ENCODE measurements around the gene MRPL36.

The MRPL36 gene

GRCh38 chr5:1834022-1834551, 34.5 kb upstream of the MRPL36 start:
- TF ChIP-seq Cebpa-rat (IDR thresholded peaks at IDR 0.05), result no peak
- no peak overlapping the region for H3K27ac ChIP-seq
- peaks cover 0 to 51% (median 30%) of the 10 kb centered on the region in 11 experiments; a peak in 15 of 22 replicates for H3K27me3 ChIP-seq
- H3K36me3 ChIP-seq, result no peaks in the 10 kb centered on the region; a peak in 1 of 22 replicates
- no peak overlapping the region for H3K4me2 ChIP-seq
- H4K20me1 ChIP-seq, result peaks cover 0 to 25% (median 0%) of the 10 kb centered on the region in 11 experiments; a peak in 4 of 22 replicates
- no peaks in the 10 kb centered on the region for H3K9me3 ChIP-seq (replicated peaks in 1 of 11)
- peaks cover 4 to 43% (median 36%) of the 10 kb centered on the region in 10 experiments; a peak in 17 of 20 replicates for H3K4me1 ChIP-seq
- H3K4me3 ChIP-seq, result no peak overlapping the region
- no peak overlapping the region for H3K9ac ChIP-seq

GRCh38 chr5:1833264-1834021, 33.8 kb upstream of the MRPL36 start:
- no peak for TF ChIP-seq Cebpa-rat (IDR thresholded peaks at IDR 0.05)
- Histone ChIP-seq H3K4me1 (peaks cover 4 to 43% (median 36%) of the 10 kb centered on the region in 10 experiments; a peak in 17 of 20 replicates), H3K9ac (no peak overlapping the region), H4K20me1 (peaks cover 0 to 27% (median 0%) of the 10 kb centered on the region in 11 experiments; a peak in 4 of 22 replicates), H3K4me3 (no peak overlapping the region), H3K27me3 (peaks cover 0 to 51% (median 30%) of the 10 kb centered on the region in 11 experiments; a peak in 15 of 22 replicates), H3K36me3 (no peaks in the 10 kb centered on the region; a peak in 1 of 22 replicates), H3K27ac (no peak overlapping the region), H3K4me2 (peak overlapping the region in 1 of 11 experiments; percentile 80; a peak in 1 of 22 replicates), H3K9me3 (replicated peaks in 1 of 11) (no peaks in the 10 kb centered on the region)

- peaks cover 0 to 35% (median 0%) of the 10 kb centered on the region in 11 experiments; a peak in 4 of 22 replicates for H4K20me1 ChIP-seq
- H3K9ac ChIP-seq, result no peak overlapping the region
- H3K27me3 ChIP-seq, result peaks cover 0 to 48% (median 29%) of the 10 kb centered on the region in 11 experiments; a peak in 15 of 22 replicates
- H3K36me3 ChIP-seq, result peaks cover 0 to 2% (median 0%) of the 10 kb centered on the region in 11 experiments; a peak in 2 of 22 replicates
- no peak overlapping the region for H3K27ac ChIP-seq
- peaks cover 4 to 43% (median 35%) of the 10 kb centered on the region in 10 experiments; a peak in 17 of 20 replicates for H3K4me1 ChIP-seq
- peak overlapping the region in 8 of 11 experiments; percentile 57 to 89 (median 78); a peak in 15 of 22 replicates for H3K4me2 ChIP-seq
- H3K4me3 ChIP-seq, result no peak overlapping the region
- no peak for TF ChIP-seq Cebpa-rat (IDR thresholded peaks at IDR 0.05)
- no peaks in the 10 kb centered on the region for H3K9me3 ChIP-seq (replicated peaks in 1 of 11)
These were observed 33.0 kb upstream of the MRPL36 start for GRCh38 chr5:1832511-1833250.

- Histone ChIP-seq H3K27me3 (peaks cover 0 to 39% (median 21%) of the 10 kb centered on the region in 11 experiments; a peak in 15 of 22 replicates), H3K4me1 (peaks cover 4 to 38% (median 28%) of the 10 kb centered on the region in 10 experiments; a peak in 17 of 20 replicates), H3K9me3 (replicated peaks in 1 of 11) (no peaks in the 10 kb centered on the region), H3K27ac (no peak overlapping the region), H3K9ac (peak overlapping the region in 2 of 11 experiments; percentile 5 to 46; a peak in 1 of 22 replicates), H3K36me3 (peaks cover 0 to 7% (median under 1%) of the 10 kb centered on the region in 11 experiments; a peak in 2 of 22 replicates), H3K4me3 (no peak overlapping the region), H4K20me1 (peaks cover 0 to 41% (median 0%) of the 10 kb centered on the region in 11 experiments; a peak in 4 of 22 replicates), H3K4me2 (peak overlapping the region in 10 of 11 experiments; percentile 15 to 89 (median 68); a peak in 17 of 22 replicates)
- TF ChIP-seq Cebpa-rat (IDR thresholded peaks at IDR 0.05), result no peak
These were observed 32.2 kb upstream of the MRPL36 start for GRCh38 chr5:1831677-1832313.

- H3K4me2 ChIP-seq, result peak overlapping the region in 9 of 11 experiments; percentile 15 to 89 (median 75); a peak in 16 of 22 replicates
- TF ChIP-seq Cebpa-rat (IDR thresholded peaks at IDR 0.05), result no peak
These were observed 31.6 kb upstream of the MRPL36 start for GRCh38 chr5:1831257-1831656.

GRCh38 chr5:1830571-1831228, 31.1 kb upstream of the MRPL36 start:
- H3K27me3 ChIP-seq, result peaks cover 0 to 29% (median 10%) of the 10 kb centered on the region in 11 experiments; a peak in 12 of 22 replicates
- no peak overlapping the region for H3K27ac ChIP-seq
- no peak overlapping the region for H3K9ac ChIP-seq
- H3K4me2 ChIP-seq, result peak overlapping the region in 7 of 11 experiments; percentile 57 to 89 (median 80); a peak in 8 of 22 replicates
- H3K9me3 ChIP-seq (replicated peaks in 1 of 11), result no peaks in the 10 kb centered on the region
- H3K4me3 ChIP-seq, result no peak overlapping the region
- H3K4me1 ChIP-seq, result peaks cover 4 to 31% (median 22%) of the 10 kb centered on the region in 10 experiments; a peak in 17 of 20 replicates
- no peak for TF ChIP-seq Cebpa-rat (IDR thresholded peaks at IDR 0.05)
- H4K20me1 ChIP-seq, result peaks cover 0 to 48% (median 0%) of the 10 kb centered on the region in 11 experiments; a peak in 7 of 22 replicates
- peaks cover 0 to 16% (median 8%) of the 10 kb centered on the region in 11 experiments; a peak in 14 of 22 replicates for H3K36me3 ChIP-seq

More at GRCh38 chr5:1831257-1831656, 31.6 kb upstream of the MRPL36 start:
- H3K9me3 ChIP-seq (replicated peaks in 1 of 11), result no peaks in the 10 kb centered on the region
- peaks cover 4 to 32% (median 23%) of the 10 kb centered on the region in 10 experiments; a peak in 17 of 20 replicates for H3K4me1 ChIP-seq
- peaks cover 0 to 12% (median 4%) of the 10 kb centered on the region in 11 experiments; a peak in 9 of 22 replicates for H3K36me3 ChIP-seq
- H3K27ac ChIP-seq, result no peak overlapping the region
- H3K4me3 ChIP-seq, result no peak overlapping the region
- H4K20me1 ChIP-seq, result peaks cover 0 to 46% (median 0%) of the 10 kb centered on the region in 11 experiments; a peak in 6 of 22 replicates
- H3K9ac ChIP-seq, result peak overlapping the region in 1 of 11 experiments; percentile 46; a peak in 1 of 22 replicates
- peaks cover 0 to 33% (median 15%) of the 10 kb centered on the region in 11 experiments; a peak in 14 of 22 replicates for H3K27me3 ChIP-seq

GRCh38 chr5:1827886-1828397, 28.3 kb upstream of the MRPL36 start:
- Histone ChIP-seq H3K9ac (no peak overlapping the region), H3K27me3 (peaks cover 0 to 21% (median 0%) of the 10 kb centered on the region in 11 experiments; a peak in 5 of 22 replicates), H3K36me3 (peaks cover 13 to 42% (median 33%) of the 10 kb centered on the region in 11 experiments; a peak in 21 of 22 replicates), H4K20me1 (peaks cover 0 to 53% (median 10%) of the 10 kb centered on the region in 11 experiments; a peak in 10 of 22 replicates), H3K4me3 (no peak overlapping the region), H3K4me2 (peak overlapping the region in 4 of 11 experiments; percentile 18 to 34 (median 21); a peak in 5 of 22 replicates), H3K27ac (no peak overlapping the region), H3K4me1 (peaks cover 4 to 30% (median 22%) of the 10 kb centered on the region in 10 experiments; a peak in 17 of 20 replicates), H3K9me3 (replicated peaks in 1 of 11) (no peaks in the 10 kb centered on the region)
- no peak for TF ChIP-seq Cebpa-rat (IDR thresholded peaks at IDR 0.05)

Measured in BLaER1 treated with 17β-estradiol and CSF1 and Interleukin-3, amounts not matched to agents 10 nM and 100 nM (cell line).